Measurements from ENCODE around the gene UBA3.

Gene UBA3

GRCh38 chr3:69009559-69010410 is 70.4 kb downstream of the UBA3 start:
- DNase-seq = no peak

- no peak for DNase-seq
These were observed 71.2 kb downstream of the UBA3 start for GRCh38 chr3:69008980-69009379.

- no peak for DNase-seq
These were observed 74.2 kb downstream of the UBA3 start for GRCh38 chr3:69005791-69006482.

- DNase-seq = no peak
These were observed 74.9 kb downstream of the UBA3 start for GRCh38 chr3:69005071-69005790.

Measured in amniotic stem cell (primary cell).